ENCODE data around the gene SLC43A2. TPM values are rescaled to one million over a fixed set of nuclear protein-coding genes. Genes with fewer than 3 reads are reported as not detected.

Gene SLC43A2
- total RNA-seq, 1 donor from 2014 or later, result 5.2 TPM

GRCh38 chr17:1592751-1593629, 35.6 kb downstream of the SLC43A2 start:
- Histone ChIP-seq H3K4me3 (no peak overlapping the region), H3K36me3 (no peaks in the 10 kb centered on the region), H3K9me3 (no peaks in the 10 kb centered on the region), H3K27ac (no peak overlapping the region), H3K27me3 (no peaks in the 10 kb centered on the region), H3K4me1 (peaks cover 24% of the 10 kb centered on the region)
- DNase-seq (ENCODE audit: extremely low spot score in 2 of 2), result no peak
- intact Hi-C loops (cut with DNase I), result no loop called here
- no peak for TF ChIP-seq POLR2AphosphoS5 (IDR thresholded peaks at IDR 0.05; ENCODE audit: insufficient read depth in 1 of 2, low read depth in 1 of 2)
- TF ChIP-seq, protein P1, sequence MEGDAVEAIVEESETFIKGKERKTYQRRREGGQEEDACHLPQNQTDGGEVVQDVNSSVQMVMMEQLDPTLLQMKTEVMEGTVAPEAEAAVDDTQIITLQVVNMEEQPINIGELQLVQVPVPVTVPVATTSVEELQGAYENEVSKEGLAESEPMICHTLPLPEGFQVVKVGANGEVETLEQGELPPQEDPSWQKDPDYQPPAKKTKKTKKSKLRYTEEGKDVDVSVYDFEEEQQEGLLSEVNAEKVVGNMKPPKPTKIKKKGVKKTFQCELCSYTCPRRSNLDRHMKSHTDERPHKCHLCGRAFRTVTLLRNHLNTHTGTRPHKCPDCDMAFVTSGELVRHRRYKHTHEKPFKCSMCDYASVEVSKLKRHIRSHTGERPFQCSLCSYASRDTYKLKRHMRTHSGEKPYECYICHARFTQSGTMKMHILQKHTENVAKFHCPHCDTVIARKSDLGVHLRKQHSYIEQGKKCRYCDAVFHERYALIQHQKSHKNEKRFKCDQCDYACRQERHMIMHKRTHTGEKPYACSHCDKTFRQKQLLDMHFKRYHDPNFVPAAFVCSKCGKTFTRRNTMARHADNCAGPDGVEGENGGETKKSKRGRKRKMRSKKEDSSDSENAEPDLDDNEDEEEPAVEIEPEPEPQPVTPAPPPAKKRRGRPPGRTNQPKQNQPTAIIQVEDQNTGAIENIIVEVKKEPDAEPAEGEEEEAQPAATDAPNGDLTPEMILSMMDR (IDR thresholded peaks at IDR 0.05), result no peak
- no peak for TF ChIP-seq POLR2A (IDR thresholded peaks at IDR 0.05)

GRCh38 chr17:1591474-1592090, 37.1 kb downstream of the SLC43A2 start:
- Histone ChIP-seq H3K36me3 (no peaks in the 10 kb centered on the region), H3K9me3 (no peaks in the 10 kb centered on the region), H3K27me3 (no peaks in the 10 kb centered on the region), H3K27ac (no peak overlapping the region), H3K4me3 (no peak overlapping the region), H3K4me1 (peaks cover 24% of the 10 kb centered on the region)
- intact Hi-C loops (cut with DNase I), result no loop called here
- TF ChIP-seq POLR2A (IDR thresholded peaks at IDR 0.05) (no peak), POLR2AphosphoS5 (IDR thresholded peaks at IDR 0.05; ENCODE audit: insufficient read depth in 1 of 2, low read depth in 1 of 2) (no peak)
- TF ChIP-seq, protein P1 (IDR thresholded peaks at IDR 0.05), result no peak
- DNase-seq (ENCODE audit: extremely low spot score in 2 of 2), result no peak

- no peak for DNase-seq (ENCODE audit: extremely low spot score in 2 of 2)
Observed at GRCh38 chr17:1590747-1591473, 37.7 kb downstream of the SLC43A2 start.

DNA sequence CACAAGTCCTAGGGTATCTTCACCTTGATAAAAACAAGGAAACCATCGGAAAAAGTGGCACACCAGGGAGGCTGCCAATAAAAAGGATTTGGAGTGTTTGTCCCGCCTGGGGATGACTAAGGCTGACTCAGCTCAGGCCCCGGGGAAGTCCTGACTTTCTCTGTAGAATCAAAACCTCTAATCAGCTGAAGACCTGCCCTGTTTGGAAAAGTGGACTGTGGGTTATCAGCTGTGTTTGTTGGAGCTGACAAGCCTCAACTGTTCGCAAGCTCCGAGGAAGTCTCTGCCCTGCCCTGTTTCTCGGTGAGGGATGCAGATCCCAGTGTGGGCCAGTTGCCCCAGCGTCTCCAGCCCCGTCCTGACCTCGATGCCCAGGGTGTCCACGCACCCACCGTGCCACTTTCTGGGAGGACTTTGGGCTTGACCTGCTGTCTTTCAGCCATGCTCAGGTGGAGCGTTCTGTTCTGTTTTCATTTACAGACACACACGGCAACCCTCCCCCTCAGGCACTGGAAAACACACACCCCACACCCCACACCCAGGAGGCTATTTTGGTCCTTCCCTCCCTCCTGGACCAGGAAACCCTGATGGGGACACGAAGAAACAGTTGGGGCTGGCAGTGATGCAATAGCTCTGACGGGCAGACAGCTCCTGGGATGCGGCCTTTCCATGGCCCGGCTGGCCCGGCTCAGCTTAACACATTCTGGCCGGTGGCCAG, 38.4 kb downstream of the SLC43A2 start:
- no peak overlapping the region for H3K4me3 ChIP-seq

More at GRCh38 chr17:1590747-1591473, 37.7 kb downstream of the SLC43A2 start:
- H3K27ac ChIP-seq, result peak overlapping the region; percentile 69
- intact Hi-C loops (cut with DNase I), result no loop called here
- no peaks in the 10 kb centered on the region for H3K36me3 ChIP-seq
- peaks cover 24% of the 10 kb centered on the region for H3K4me1 ChIP-seq
- no peak overlapping the region for H3K4me3 ChIP-seq
- H3K27me3 ChIP-seq, result no peaks in the 10 kb centered on the region
- H3K9me3 ChIP-seq, result no peaks in the 10 kb centered on the region
- TF ChIP-seq, protein P1 (IDR thresholded peaks at IDR 0.05), result no peak
- no peak for TF ChIP-seq POLR2AphosphoS5 (IDR thresholded peaks at IDR 0.05; ENCODE audit: insufficient read depth in 1 of 2, low read depth in 1 of 2)
- no peak for TF ChIP-seq POLR2A (IDR thresholded peaks at IDR 0.05)

More for the DNA sequence above, 38.4 kb downstream of the SLC43A2 start:
- H3K9me3 ChIP-seq, result no peaks in the 10 kb centered on the region
- H3K27me3 ChIP-seq, result no peaks in the 10 kb centered on the region
- DNase-seq (ENCODE audit: extremely low spot score in 2 of 2), result no peak
- peak overlapping the region; percentile 69 for H3K27ac ChIP-seq
- peaks cover 24% of the 10 kb centered on the region for H3K4me1 ChIP-seq
- no peaks in the 10 kb centered on the region for H3K36me3 ChIP-seq
- intact Hi-C loops (cut with DNase I), result no loop called here
- TF ChIP-seq POLR2A (IDR thresholded peaks at IDR 0.05), result no peak
- TF ChIP-seq POLR2AphosphoS5 (IDR thresholded peaks at IDR 0.05; ENCODE audit: insufficient read depth in 1 of 2, low read depth in 1 of 2), result peak in 1 of 2 donors; percentile 66
- TF ChIP-seq, protein P1 (IDR thresholded peaks at IDR 0.05), result no peak
